Ishikawa (cell line): ENCODE data around the gene ADCY4.

ENCODE experiments used
- CEBPB ChIP-seq: IDR thresholded peaks from 2 replicates; pipeline ENCODE4 v1.6.1; 2012
- CREB1 ChIP-seq: IDR thresholded peaks from 2 replicates; pipeline ENCODE4 v1.6.1; 2012; ENCODE audit warnings: low read depth
- EGR1 ChIP-seq: IDR thresholded peaks from 2 replicates; pipeline ENCODE4 v1.6.1; 2012
- EP300 ChIP-seq: IDR thresholded peaks from 2 replicates; pipeline ENCODE4 v1.6.1; 2012; ENCODE audit warnings: borderline replicate concordance
- FOXM1 ChIP-seq: IDR thresholded peaks from 2 replicates; pipeline ENCODE4 v1.6.1; 2012; ENCODE audit warnings: low read depth, borderline replicate concordance
- NFIC ChIP-seq: IDR thresholded peaks from 2 replicates; pipeline ENCODE4 v1.6.1; 2012
- RAD21 ChIP-seq: IDR thresholded peaks from 2 replicates; pipeline ENCODE4 v1.6.1; 2012; ENCODE audit warnings: low read depth
- TAF1 ChIP-seq: IDR thresholded peaks from 2 replicates; pipeline ENCODE4 v1.6.1; 2012; ENCODE audit warnings: low read depth, mild to moderate bottlenecking
- TCF12 ChIP-seq: IDR thresholded peaks from 2 replicates; pipeline ENCODE4 v1.6.1; 2012; ENCODE audit warnings: low read depth
- TEAD4 ChIP-seq: IDR thresholded peaks from 2 replicates; pipeline ENCODE4 v1.6.1; 2012
- YY1 ChIP-seq: IDR thresholded peaks from 2 replicates; pipeline ENCODE4 v1.6.1; 2012; ENCODE audit warnings: low read depth
- ZBTB7A ChIP-seq: IDR thresholded peaks from 2 replicates; pipeline ENCODE4 v1.6.1; 2012; ENCODE audit warnings: low read depth
- TF ChIP-seq, protein P1 (sequence below): IDR thresholded peaks from 2 replicates; pipeline ENCODE4 v1.6.1; 2012
- TF ChIP-seq, protein P2 (sequence below): IDR thresholded peaks from 2 replicates; pipeline ENCODE4 v1.6.1; 2012
- TF ChIP-seq, protein P3 (sequence below): IDR thresholded peaks from 2 replicates; pipeline ENCODE4 v1.6.1; 2012; ENCODE audit warnings: low read depth, mild to moderate bottlenecking

ADCY4 gene

DNA sequence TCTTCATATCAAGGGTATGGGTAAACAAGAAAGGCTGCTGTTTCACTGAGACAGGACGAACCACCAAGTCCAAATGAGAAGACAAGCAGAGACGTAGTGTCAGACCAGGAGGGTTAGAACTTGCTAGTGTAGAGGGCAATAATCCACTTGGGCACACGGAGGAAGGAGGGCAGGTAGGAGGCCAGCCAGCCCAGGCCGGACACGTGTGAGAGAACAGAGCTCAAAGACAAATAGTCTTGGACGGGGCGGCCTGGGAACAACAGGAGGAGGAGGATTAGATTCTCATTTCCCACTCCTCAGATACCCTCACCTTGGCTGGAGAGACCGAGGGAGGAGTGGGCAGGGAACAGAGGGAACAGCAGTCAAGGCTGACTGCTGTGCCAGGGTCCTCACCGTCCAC is 44.1 kb downstream of the ADCY4 start:
- TF ChIP-seq EGR1 (no peak), TAF1 (no peak), CREB1 (no peak), NFIC (no peak)

DNA sequence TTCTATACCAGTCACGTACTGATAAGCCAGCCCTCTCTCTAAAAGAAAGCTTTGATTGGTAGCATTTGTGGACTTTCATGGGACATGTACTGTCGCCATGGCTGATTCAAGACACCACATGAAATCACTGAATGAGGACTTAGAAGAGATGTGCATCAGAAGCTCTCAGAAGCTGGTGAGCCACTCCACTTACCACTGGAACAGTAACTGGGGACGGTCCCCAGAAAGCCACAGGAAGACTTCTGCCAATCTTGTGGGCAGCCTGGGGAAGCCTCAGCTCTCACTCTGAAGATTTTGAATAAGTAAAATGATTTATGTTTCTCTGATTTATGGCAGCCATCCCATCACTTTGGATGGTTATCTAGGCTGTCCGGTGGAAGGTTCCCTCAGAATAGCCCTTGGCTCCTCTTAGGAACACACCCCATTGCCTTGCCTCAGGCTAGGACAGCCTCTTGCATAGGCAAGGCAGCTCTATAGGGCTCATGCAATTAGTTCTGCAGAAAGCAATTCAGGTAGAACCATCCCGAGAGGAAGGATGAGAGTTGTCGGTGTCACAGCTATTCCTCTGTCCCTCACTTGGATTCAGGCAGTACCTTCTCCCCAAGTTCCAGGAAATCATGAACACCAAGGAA is 45.1 kb downstream of the ADCY4 start:
- no peak for TF ChIP-seq YY1
- TF ChIP-seq TEAD4: no peak
- TF ChIP-seq TCF12: no peak
- TF ChIP-seq, protein P1, sequence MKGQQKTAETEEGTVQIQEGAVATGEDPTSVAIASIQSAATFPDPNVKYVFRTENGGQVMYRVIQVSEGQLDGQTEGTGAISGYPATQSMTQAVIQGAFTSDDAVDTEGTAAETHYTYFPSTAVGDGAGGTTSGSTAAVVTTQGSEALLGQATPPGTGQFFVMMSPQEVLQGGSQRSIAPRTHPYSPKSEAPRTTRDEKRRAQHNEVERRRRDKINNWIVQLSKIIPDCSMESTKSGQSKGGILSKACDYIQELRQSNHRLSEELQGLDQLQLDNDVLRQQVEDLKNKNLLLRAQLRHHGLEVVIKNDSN: no peak

DNA sequence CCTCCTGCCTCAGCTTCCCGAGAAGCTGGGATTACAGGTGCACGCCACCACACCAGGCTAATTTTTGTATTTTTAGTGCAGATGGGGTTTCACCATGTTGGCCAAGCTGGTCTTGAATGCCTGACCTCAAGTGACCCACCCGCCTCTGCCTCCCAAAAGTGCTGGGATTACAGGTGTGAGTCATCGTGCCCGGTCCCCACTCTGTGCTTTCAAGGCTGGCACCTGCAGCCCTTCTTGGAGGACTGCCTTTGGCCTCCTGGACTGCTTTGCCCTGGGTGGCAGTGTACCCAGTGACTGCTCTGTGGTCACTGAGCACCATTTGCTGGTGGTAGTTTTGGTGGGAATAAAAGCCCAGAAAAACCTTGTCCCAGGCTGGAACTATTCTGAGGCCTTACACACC is 47.9 kb downstream of the ADCY4 start:
- TF ChIP-seq CREB1 (no peak), EP300 (no peak), TAF1 (no peak), YY1 (no peak)
- TF ChIP-seq, protein P1: no peak
- TF ChIP-seq, protein P2, sequence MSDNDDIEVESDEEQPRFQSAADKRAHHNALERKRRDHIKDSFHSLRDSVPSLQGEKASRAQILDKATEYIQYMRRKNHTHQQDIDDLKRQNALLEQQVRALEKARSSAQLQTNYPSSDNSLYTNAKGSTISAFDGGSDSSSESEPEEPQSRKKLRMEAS: no peak

DNA sequence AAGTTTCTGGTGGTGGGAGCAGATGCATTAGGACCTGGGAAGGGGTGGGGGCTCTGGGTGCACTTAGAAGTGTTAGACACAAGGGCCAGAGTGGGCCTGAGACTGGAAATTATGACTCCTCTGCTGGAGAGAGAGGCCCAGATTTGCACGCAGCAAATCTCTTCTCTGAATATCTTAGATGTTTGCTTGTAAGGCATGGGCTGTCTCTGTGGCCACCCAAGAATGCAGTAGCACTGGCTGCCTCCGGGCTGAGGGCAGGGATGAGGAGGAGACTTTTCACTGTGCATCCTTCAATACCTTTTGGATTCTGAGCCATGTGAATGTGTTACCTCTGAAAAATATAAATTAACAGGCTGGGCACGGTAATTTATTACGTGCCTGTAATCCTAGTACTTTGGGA is 49.5 kb downstream of the ADCY4 start:
- TF ChIP-seq YY1 (no peak), ZBTB7A (no peak), FOXM1 (no peak), RAD21 (no peak), TCF12 (no peak), EP300 (no peak), CEBPB (no peak)

DNA sequence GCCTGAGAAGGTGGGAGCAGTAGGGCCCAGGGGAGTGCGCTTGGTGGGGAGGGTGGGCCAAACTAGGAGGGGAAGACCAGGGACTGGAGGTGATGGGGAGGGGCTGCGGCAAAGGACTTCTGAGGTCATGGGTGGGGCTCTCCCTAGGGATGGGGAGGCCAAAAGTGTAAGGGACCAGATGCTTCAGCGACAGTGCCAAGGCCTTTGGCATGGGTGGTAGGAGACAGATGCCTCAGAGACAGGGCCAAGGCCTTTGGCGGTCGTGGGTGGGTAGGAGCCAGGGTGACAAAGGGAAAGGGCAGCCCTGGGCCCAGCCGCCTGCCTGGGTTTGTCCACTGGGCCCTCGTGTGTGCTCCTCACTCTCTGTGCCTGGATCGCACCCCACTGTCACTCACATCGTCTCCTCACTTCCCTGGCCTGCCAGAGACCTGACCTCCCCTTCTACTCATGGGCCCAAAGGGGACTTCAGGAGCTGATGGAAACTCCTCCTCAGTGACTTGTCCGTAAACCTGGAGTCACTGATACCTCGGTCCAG is 50.3 kb downstream of the ADCY4 start:
- no peak for TF ChIP-seq TAF1
- no peak for TF ChIP-seq EGR1
- no peak for TF ChIP-seq ZBTB7A
- TF ChIP-seq TEAD4: no peak
- TF ChIP-seq CREB1: no peak
- no peak for TF ChIP-seq FOXM1
- TF ChIP-seq RAD21: no peak
- TF ChIP-seq, protein P1: no peak
- no peak for TF ChIP-seq EP300
- TF ChIP-seq, protein P3, sequence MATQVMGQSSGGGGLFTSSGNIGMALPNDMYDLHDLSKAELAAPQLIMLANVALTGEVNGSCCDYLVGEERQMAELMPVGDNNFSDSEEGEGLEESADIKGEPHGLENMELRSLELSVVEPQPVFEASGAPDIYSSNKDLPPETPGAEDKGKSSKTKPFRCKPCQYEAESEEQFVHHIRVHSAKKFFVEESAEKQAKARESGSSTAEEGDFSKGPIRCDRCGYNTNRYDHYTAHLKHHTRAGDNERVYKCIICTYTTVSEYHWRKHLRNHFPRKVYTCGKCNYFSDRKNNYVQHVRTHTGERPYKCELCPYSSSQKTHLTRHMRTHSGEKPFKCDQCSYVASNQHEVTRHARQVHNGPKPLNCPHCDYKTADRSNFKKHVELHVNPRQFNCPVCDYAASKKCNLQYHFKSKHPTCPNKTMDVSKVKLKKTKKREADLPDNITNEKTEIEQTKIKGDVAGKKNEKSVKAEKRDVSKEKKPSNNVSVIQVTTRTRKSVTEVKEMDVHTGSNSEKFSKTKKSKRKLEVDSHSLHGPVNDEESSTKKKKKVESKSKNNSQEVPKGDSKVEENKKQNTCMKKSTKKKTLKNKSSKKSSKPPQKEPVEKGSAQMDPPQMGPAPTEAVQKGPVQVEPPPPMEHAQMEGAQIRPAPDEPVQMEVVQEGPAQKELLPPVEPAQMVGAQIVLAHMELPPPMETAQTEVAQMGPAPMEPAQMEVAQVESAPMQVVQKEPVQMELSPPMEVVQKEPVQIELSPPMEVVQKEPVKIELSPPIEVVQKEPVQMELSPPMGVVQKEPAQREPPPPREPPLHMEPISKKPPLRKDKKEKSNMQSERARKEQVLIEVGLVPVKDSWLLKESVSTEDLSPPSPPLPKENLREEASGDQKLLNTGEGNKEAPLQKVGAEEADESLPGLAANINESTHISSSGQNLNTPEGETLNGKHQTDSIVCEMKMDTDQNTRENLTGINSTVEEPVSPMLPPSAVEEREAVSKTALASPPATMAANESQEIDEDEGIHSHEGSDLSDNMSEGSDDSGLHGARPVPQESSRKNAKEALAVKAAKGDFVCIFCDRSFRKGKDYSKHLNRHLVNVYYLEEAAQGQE: no peak
- no peak for TF ChIP-seq TCF12
- TF ChIP-seq CEBPB: no peak
- TF ChIP-seq YY1: no peak
- no peak for TF ChIP-seq NFIC

DNA sequence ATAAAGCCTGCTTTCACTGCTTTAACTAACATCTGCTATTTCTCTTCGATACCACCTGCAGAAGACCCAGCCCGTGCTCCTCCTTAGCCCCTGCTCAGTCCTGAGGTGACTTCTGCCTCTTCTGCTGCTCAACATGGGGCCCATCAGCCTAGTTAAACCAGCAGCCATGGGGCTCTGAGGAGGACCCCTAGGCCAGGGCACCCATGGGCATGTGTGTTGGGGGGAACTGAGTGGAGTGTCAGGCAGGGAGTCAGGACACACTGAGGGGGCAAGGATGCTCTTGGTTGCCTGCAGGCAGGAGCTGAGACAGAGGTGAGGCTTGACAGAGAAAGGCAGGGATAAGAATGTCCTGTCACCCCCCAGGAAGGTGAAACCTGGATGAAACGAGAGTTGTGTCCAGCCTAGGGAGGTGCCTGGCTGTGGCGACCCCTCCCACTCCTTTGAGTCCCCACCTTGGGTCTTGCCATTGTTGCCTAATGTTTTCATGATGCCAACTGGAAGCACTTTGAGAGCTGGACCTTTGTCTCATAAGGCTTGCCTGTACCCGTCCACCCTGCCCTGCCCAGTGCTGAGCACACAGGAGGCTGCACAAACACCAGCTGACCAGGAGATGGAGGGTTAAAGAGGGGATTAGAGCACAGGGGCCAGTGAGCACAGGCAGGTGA is 50.9 kb downstream of the ADCY4 start:
- TF ChIP-seq, protein P1: no peak
- TF ChIP-seq ZBTB7A (no peak), RAD21 (no peak), TCF12 (no peak), CEBPB (no peak), YY1 (no peak), TEAD4 (no peak), FOXM1 (no peak), EGR1 (no peak), EP300 (no peak), TAF1 (no peak), NFIC (no peak), CREB1 (no peak)
- TF ChIP-seq, protein P2: no peak
- TF ChIP-seq, protein P3: no peak
